GM12892 (cell line): ENCODE measurements around the gene TSPAN9.

Experiments used
- POLR2A ChIP-seq: IDR thresholded peaks from 2 replicates; pipeline ENCODE4 v1.6.1; 2011; ENCODE audit warnings: low read depth, low read length, control low read depth
- POLR2AphosphoS5 ChIP-seq: IDR thresholded peaks from 2 replicates; pipeline ENCODE4 v1.6.1; 2011; ENCODE audit warnings: low read depth, low read length, control low read depth
- TAF1 ChIP-seq: IDR thresholded peaks from 2 replicates; pipeline ENCODE4 v1.6.1; 2011; ENCODE audit warnings: low read depth, mild to moderate bottlenecking, control low read depth, low read length, borderline replicate concordance

DNA sequence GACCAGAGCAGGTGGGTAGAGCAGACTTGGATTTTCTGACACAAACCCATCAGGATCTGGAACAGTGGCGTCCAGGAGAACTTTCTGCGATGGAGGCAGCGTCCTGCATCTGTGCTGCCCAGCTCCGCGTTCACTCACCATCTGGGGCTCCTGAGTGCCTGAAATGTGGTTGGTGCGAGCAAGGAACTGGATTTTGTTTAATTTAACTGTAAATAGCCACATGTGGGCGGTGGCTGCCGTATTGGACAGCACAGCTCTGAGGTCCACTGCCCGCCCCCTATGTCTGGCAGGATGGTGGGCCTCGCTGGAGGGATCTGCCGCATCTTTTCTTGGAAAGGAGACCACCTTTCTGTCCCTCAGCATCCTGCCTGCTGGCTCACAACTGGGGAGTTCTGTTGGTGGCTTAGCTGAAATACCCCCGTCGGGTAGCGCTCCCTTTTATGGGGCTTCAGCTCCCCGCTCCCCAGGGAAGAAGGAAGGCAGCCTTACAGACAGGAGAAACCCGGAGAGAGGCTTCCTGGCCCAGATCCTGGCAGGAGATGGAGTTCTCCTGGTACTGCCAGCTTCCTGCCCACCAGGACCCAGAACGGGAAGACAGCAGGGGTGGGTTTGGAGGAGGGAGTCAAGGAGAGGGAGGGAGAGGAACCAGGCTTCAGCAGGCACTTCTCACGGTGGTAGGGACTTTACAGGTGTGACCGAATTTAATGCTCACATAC, 228.9 kb downstream of the TSPAN9 start:
- TF ChIP-seq POLR2AphosphoS5 (no peak), POLR2A (no peak), TAF1 (no peak)
